ENCODE measurements around the gene ABCD1. TPM values are rescaled to one million over a fixed set of nuclear protein-coding genes. Genes with fewer than 3 reads are reported as not detected.

The ABCD1 gene
- total RNA-seq, 4 donors from 2014 or later = 13.0 to 36.6 (median 15.0) TPM

DNA sequence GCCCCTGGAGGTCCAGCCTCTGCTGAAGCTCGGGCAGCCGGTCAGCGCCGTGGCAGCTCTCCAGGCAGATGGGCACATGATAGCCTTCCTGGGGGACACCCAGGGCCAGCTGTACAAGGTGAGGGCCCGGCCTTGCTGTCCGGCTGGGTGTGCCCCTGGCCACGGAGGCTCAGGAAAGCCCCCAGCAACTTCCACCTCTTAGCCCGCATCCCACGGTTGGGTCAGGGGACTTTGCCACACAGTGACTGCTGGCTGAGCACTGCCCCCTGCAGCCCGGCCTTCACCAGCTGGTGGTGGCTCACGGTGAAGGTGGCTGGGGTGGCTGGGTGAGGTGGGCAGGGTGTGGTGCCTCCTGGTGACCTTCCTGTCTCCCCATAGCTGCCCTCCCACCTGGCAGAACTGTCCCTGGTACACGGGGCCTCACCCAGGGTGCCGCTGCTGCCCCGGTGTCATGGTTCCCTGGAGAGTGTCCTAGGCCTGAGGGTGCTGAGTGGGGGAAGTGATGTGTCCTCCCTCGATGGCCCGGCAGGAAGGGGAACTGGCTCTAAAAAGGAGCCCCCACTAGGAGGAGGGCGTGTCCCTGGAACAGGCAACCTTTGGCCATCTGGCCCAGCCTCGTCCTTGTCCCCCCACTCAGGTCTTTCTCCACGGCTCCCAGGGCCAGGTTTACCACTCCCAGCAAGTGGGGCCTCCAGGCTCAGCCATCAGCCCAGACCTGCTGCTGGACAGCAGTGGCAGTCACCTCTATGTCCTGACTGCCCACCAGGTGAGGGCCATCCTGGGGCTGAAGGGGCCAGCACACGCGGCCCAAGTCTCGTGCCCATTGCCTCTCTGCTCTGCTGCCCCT, 43.9 kb downstream of the ABCD1 start:
- Histone ChIP-seq H3K27me3 (no peaks in the 10 kb centered on the region), H3K9me3 (no peaks in the 10 kb centered on the region), H3K27ac (peak overlapping the region in 2 of 4 donors; percentile 78 to 82), H3K36me3 (no peaks in the 10 kb centered on the region), H3K4me3 (peak overlapping the region in 1 of 4 donors; percentile 48), H3K4me1 (peaks cover 0 to 35% (median 3%) of the 10 kb centered on the region in 4 donors)
- TF ChIP-seq, protein P1, sequence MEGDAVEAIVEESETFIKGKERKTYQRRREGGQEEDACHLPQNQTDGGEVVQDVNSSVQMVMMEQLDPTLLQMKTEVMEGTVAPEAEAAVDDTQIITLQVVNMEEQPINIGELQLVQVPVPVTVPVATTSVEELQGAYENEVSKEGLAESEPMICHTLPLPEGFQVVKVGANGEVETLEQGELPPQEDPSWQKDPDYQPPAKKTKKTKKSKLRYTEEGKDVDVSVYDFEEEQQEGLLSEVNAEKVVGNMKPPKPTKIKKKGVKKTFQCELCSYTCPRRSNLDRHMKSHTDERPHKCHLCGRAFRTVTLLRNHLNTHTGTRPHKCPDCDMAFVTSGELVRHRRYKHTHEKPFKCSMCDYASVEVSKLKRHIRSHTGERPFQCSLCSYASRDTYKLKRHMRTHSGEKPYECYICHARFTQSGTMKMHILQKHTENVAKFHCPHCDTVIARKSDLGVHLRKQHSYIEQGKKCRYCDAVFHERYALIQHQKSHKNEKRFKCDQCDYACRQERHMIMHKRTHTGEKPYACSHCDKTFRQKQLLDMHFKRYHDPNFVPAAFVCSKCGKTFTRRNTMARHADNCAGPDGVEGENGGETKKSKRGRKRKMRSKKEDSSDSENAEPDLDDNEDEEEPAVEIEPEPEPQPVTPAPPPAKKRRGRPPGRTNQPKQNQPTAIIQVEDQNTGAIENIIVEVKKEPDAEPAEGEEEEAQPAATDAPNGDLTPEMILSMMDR (IDR thresholded peaks at IDR 0.05) = peak in 1 of 5 experiments; percentile 10
- no peak for TF ChIP-seq EP300 (IDR thresholded peaks at IDR 0.05)
- 55 to 76% methylated on average over 4 to 13 of the region's 22 CpGs for whole genome bisulfite sequencing, 2 donors
- DNase-seq (ENCODE audit: low spot score in 2 of 2) = no peak

DNA sequence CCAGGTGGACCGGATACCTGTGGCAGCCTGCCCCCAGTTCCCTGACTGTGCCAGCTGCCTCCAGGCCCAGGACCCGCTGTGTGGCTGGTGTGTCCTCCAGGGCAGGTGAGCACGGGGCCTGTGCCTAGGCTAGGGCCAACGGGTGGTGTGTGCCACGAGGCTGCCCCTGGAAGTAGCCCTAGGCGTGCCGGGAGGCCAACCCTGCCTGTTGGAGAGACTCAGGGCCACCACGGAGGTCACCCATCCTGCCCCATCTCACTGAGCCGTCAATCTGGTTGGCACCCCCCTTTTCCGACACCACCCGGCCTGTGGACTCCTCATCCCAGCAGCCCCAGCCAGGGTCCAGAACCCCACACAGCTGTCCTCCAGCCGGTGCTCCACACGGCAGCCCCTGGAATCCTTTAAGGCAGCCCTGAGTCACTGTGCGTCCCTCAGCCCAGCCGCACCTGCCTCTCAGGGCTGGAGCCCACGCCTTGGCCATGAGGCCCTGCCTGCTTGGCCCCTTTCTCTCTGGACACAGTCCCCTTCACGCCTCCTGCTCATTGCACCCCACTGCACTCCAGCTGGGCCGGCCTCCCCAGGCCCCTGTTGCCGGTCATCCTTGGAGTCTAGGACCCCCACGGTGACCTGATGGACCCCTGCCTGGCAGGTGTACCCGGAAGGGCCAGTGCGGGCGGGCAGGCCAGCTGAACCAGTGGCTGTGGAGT, 44.7 kb downstream of the ABCD1 start:
- Histone ChIP-seq H3K27me3 (no peaks in the 10 kb centered on the region), H3K4me1 (peaks cover 0 to 32% (median 3%) of the 10 kb centered on the region in 4 donors), H3K4me3 (no peak overlapping the region), H3K27ac (peak overlapping the region in 2 of 4 donors; percentile 78 to 82), H3K9me3 (no peaks in the 10 kb centered on the region), H3K36me3 (peaks cover 0 to 5% (median 0%) of the 10 kb centered on the region in 3 donors)
- TF ChIP-seq EP300 (IDR thresholded peaks at IDR 0.05) (no peak), POLR2A (IDR thresholded peaks at IDR 0.05) (no peak)
- TF ChIP-seq, protein P1 (IDR thresholded peaks at IDR 0.05) = no peak
- DNase-seq (ENCODE audit: low spot score in 2 of 2) = no peak
- 69 to 90% methylated on average over 2 to 16 of the region's 23 CpGs for WGBS, 2 donors

DNA sequence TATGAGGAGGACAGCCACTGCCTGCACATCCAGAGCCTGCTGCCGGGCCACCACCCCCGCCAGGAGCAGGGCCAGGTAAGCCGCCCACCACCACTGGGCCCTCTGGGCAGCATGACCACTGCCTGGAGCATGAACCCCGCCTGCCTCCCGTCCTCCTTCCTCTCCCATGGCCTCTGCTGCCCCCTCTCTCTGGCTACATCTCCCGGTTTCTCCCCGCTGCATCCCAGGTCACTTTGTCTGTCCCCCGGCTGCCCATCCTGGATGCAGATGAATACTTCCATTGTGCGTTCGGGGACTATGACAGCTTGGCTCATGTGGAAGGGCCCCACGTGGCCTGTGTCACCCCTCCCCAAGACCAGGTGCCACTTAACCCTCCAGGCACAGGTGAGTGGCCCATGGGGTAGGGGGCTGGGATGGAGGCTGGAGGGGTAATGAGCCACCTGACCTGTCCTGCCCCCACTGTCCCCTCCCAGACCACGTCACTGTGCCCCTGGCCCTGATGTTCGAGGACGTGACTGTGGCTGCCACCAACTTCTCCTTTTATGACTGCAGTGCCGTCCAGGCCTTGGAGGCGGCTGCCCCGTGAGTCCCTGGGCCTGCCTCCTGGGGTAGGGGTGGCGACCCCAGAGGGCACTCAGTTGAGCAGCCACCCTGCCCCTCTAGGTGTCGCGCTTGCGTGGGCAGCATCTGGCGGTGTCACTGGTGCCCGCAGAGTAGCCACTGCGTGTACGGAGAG, 45.4 kb downstream of the ABCD1 start:
- peaks cover 0 to 12% (median 0%) of the 10 kb centered on the region in 3 donors for H3K36me3 ChIP-seq
- peak overlapping the region in 2 of 4 donors; percentile 78 to 82 for H3K27ac ChIP-seq
- 45 to 74% methylated on average over 7 to 23 of the region's 25 CpGs for WGBS, 2 donors
- H3K4me1 ChIP-seq = peaks cover 0 to 25% (median 3%) of the 10 kb centered on the region in 4 donors
- TF ChIP-seq EP300 (IDR thresholded peaks at IDR 0.05) = no peak
- no peak for TF ChIP-seq POLR2A (IDR thresholded peaks at IDR 0.05)
- TF ChIP-seq, protein P1 (IDR thresholded peaks at IDR 0.05) = no peak
- no peaks in the 10 kb centered on the region for H3K27me3 ChIP-seq
- no peak overlapping the region for H3K4me3 ChIP-seq
- no peaks in the 10 kb centered on the region for H3K9me3 ChIP-seq
- DNase-seq (ENCODE audit: low spot score in 2 of 2) = no peak

DNA sequence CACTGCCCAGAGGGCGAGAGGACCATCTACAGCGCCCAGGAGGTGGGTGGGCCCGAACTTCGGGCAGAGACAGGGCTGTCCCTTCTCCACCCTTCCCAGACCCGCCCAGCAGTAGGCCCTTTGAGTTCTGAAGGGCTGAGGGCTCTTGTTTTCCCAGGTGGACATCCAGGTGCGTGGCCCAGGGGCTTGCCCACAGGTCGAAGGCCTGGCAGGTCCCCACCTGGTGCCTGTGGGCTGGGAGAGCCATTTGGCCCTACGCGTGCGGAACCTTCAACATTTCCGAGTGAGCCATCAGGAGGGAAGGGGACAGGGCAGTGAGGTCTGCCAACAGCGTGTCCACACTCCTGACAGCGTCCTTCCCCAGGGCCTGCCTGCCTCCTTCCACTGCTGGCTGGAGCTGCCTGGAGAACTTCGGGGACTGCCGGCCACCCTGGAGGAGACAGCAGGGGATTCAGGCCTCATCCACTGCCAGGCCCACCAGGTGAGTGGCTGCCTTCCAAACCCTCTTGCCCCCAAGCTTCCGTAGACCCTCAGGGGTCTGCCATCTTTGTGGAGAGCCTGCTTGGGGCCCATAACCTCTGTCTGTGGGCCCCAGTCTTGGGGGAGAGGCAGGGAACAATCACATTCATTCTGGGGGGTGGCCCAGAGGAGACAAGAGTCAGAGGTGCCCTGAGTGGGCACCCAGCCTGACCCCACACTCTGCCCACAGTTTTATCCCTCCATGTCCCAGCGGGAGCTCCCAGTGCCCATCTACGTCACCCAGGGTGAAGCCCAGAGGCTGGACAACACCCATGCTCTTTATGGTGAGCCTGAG, 46.2 kb downstream of the ABCD1 start:
- 17 to 80% methylated on average over 1 of the region's 18 CpGs for WGBS, 2 donors
- DNase-seq (ENCODE audit: low spot score in 2 of 2) = no peak
- no peaks in the 10 kb centered on the region for H3K27me3 ChIP-seq

More for the DNA sequence above, 46.2 kb downstream of the ABCD1 start:
- TF ChIP-seq, protein P1 (IDR thresholded peaks at IDR 0.05) = no peak
- TF ChIP-seq POLR2A (IDR thresholded peaks at IDR 0.05) (no peak), EP300 (IDR thresholded peaks at IDR 0.05) (peak in 1 of 2 donors; percentile 31)
- H3K4me1 ChIP-seq = peaks cover 0 to 23% (median 3%) of the 10 kb centered on the region in 4 donors
- peak overlapping the region in 2 of 4 donors; percentile 72 to 82 for H3K27ac ChIP-seq
- peaks cover 0 to 20% (median 0%) of the 10 kb centered on the region in 3 donors for H3K36me3 ChIP-seq
- H3K4me3 ChIP-seq = no peak overlapping the region
- H3K9me3 ChIP-seq = no peaks in the 10 kb centered on the region

All from tibial nerve (tissue), 4 donors.